Omental fat pad (tissue), 4 donors: ENCODE results near the gene VWC2L. TPM values are rescaled to one million over a fixed set of nuclear protein-coding genes. Genes with fewer than 3 reads are reported as not detected.

Source experiments
- ATAC-seq: fragments of 150-250 bp; one replicate; pipeline ENCODE4 v1.9.1; 2016; ENCODE audit warnings: mild to moderate bottlenecking, moderate library complexity; ENCODE audit not compliant: low FRiP score
- DNase-seq: peaks from one replicate; pipeline ENCODE4 v3.0.0-alpha.2; 2019; ENCODE audit warnings: low spot score
- total RNA-seq, 4 donors: library from RNA; depleted of rRNA; stranded (reverse); fragments of >200 nt; gene quantifications; one replicate each; pipeline ENCODE4 v1.1.0, GENCODE V29; 2016
- TF ChIP-seq, protein P1 (sequence below), 3 donors: fragments of 450-650 bp; IDR thresholded peaks; one replicate each; pipeline ENCODE4 v1.5.1; 2016 to 2017; ENCODE audit warnings: antibody characterized with exemption in 3 of 3, mild to moderate bottlenecking in 3 of 3, moderate library complexity in 2 of 3

Gene VWC2L
- total RNA-seq, 4 donors from 2014 or later = not detected

DNA sequence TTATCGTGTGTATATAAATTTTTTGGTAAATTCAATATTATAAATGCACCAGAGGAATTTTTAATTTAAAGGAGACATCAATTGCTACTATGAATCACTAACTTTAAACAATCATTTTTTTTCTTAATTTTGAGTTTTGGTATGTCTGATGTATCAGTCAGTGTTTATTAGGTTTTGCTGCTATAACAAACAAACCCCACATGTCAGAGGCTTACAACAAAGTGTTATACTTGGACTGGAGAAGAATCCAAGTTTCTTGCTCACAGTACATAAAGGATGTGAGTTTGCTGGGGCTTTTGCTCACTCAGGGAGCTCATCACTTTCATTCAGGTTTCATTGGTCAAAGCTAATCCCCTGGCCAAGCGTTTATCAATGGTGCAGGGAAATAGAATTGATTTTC is 81.8 kb downstream of the VWC2L start:
- no peak for ATAC-seq
- DNase-seq = no peak
- TF ChIP-seq, protein P1, sequence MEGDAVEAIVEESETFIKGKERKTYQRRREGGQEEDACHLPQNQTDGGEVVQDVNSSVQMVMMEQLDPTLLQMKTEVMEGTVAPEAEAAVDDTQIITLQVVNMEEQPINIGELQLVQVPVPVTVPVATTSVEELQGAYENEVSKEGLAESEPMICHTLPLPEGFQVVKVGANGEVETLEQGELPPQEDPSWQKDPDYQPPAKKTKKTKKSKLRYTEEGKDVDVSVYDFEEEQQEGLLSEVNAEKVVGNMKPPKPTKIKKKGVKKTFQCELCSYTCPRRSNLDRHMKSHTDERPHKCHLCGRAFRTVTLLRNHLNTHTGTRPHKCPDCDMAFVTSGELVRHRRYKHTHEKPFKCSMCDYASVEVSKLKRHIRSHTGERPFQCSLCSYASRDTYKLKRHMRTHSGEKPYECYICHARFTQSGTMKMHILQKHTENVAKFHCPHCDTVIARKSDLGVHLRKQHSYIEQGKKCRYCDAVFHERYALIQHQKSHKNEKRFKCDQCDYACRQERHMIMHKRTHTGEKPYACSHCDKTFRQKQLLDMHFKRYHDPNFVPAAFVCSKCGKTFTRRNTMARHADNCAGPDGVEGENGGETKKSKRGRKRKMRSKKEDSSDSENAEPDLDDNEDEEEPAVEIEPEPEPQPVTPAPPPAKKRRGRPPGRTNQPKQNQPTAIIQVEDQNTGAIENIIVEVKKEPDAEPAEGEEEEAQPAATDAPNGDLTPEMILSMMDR (IDR thresholded peaks at IDR 0.05) = no peak

DNA sequence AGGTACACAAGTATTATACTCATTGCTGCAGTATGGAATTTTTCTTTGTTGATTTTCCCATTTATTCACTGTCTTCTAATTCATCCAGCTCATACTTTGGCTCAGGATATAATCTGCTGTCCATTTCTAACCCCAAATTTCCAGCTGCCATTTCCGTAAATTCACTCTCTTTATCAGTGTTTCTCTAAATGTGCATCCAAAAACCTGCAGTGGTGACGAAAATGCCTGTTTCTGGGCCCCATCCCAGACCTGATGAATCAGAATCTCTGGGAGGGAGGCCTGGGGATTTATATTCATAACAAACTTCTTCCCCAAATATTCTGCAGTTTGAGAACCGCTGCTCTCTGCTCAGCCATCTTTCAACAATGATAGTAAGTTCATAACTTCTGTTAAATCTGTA is 86.6 kb downstream of the VWC2L start:
- DNase-seq (no peak), ATAC-seq (no peak)
- TF ChIP-seq, protein P1 (IDR thresholded peaks at IDR 0.05) = no peak

DNA sequence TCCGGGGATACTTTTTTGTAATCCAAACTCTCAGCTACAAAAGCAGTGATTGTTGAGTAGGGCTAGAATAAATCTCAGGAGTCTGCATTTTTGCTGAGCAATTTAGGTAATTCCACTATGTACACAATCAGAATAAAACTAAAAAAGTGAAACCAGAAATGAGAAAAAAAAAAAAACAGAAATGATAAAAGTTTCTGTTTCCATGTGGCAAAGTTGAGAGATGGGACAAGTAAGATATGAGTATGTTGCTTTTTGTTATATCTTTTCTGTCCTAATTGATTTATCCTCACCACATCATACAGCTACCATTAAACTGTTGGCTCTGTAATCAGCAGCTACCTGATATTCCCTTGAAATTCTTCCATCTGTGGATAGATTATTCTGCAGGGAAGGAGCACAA is 92.7 kb downstream of the VWC2L start:
- ATAC-seq (no peak), DNase-seq (no peak)
- TF ChIP-seq, protein P1 (IDR thresholded peaks at IDR 0.05) = no peak

DNA sequence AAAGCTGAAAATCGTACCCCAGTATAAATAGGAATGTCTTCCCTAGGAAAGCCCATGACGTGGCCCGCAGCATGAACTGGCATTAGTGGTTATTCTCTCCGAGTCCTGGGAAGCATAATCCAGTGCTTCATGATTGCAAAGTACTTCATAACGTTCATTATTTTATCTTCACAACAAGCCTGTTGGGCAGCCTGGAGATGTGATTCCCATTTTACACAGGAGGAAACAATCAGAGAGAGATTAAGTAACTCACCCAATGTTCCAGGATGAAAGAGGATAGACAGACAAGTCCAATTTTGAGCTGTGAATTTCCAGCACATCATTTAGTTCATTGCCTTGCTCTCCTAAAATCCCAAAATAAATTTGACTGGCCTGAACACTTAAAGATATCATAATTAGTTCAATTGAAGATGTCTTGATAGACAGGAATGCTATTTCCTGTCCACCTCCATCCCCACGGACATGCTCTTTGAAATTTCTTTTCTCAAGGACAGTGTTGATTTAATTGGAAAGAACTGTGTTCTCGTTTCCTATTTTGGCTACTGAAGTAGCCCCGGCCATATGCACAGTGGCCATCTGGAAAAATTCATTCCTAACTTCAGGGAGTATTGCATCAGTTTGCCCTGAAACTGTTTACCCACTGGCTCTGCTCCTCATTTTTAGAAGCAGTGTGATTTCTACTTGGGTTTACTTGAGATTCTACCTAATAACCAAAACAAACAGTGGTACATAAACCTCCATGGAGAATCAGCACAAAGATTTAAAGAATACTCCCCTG is 93.9 kb downstream of the VWC2L start:
- TF ChIP-seq, protein P1 (IDR thresholded peaks at IDR 0.05) = no peak
- DNase-seq (no peak), ATAC-seq (no peak)

DNA sequence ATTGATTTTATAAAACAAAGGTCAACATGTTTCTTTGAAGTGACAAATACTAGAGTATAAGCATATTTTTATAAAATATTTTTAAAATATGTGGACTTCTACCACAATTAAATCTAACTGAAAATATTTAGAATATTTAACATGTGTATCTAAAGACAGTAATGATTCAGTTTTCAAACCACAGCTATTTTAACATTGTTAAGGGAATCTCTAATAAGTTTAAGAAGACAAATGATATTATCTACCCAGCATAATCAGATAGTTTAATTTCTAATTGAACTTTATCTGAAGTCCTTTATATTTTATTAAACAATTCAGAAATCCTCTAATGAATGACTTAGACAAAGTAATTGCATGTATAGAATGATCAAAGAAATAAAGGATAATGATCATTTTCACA is 96.2 kb downstream of the VWC2L start:
- DNase-seq (no peak), ATAC-seq (no peak)
- TF ChIP-seq, protein P1 (IDR thresholded peaks at IDR 0.05) = no peak

DNA sequence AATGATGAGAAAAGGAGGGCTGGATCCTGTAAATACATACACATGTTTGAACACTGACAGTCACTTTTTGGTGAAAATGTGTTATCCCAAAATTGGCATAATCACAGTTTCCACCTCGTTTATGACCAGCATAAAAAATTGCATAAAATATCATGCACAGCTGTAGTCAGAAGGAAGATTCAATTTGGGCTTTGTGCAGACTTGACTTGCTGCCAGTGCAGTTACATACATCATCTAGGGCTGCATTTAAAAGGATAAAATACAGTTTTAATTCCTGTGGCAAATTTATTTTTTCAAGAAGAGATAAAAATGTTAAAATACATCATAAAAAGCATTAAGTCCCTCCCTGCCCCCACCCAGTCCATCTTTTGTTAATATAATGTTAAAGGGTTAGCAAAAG is 103.8 kb downstream of the VWC2L start:
- no peak for ATAC-seq

More for the DNA sequence above, 103.8 kb downstream of the VWC2L start:
- no peak for DNase-seq
- TF ChIP-seq, protein P1 (IDR thresholded peaks at IDR 0.05) = no peak
